GM13976 (cell line): ENCODE measurements around the gene YTHDF1.

Experiments
- DNase-seq: peaks from one replicate; pipeline ENCODE4 v3.0.0; 2012; ENCODE audit warnings: low spot score
- CTCF ChIP-seq: IDR thresholded peaks from 2 replicates; pipeline ENCODE4 v1.5.1; 2012; ENCODE audit warnings: borderline replicate concordance, mild to moderate bottlenecking; ENCODE audit not compliant: insufficient read depth; ENCODE audit errors: extremely low read depth, missing control alignments, control extremely low read depth
- in situ Hi-C: fragments of 300-500 bp; cut with MboI; formaldehyde crosslinking; loops from one replicate; pipeline ENCODE4 v1.12.0; 2022; ENCODE audit warnings: low sequenced_read_pairs, mixed read lengths, inconsistent platforms; ENCODE audit not compliant: unreplicated experiment

Gene YTHDF1

GRCh38 chr20:63227260-63227659, 11.3 kb upstream of the YTHDF1 start:
- in situ Hi-C loops = no loop called here
- no peak for DNase-seq
- no peak for TF ChIP-seq CTCF

- in situ Hi-C loops = no loop called here
- no peak for DNase-seq
- TF ChIP-seq CTCF = no peak
These were observed 10.4 kb upstream of the YTHDF1 start for GRCh38 chr20:63226042-63226943.

GRCh38 chr20:63225082-63225454, 9.1 kb upstream of the YTHDF1 start:
- in situ Hi-C loops = no loop called here
- TF ChIP-seq CTCF = no peak
- DNase-seq = no peak

GRCh38 chr20:63224412-63225081, 8.6 kb upstream of the YTHDF1 start:
- TF ChIP-seq CTCF = no peak
- in situ Hi-C loops = no loop called here
- DNase-seq = no peak

GRCh38 chr20:63223826-63224207, 7.9 kb upstream of the YTHDF1 start:
- TF ChIP-seq CTCF = no peak
- DNase-seq = no peak
- in situ Hi-C loops = no loop called here

- peak; percentile 76 for DNase-seq
These were observed 7.3 kb upstream of the YTHDF1 start for GRCh38 chr20:63223121-63223825.

More at GRCh38 chr20:63223121-63223825, 7.3 kb upstream of the YTHDF1 start:
- TF ChIP-seq CTCF = peak; percentile 67
- in situ Hi-C loops = no loop called here
